Fibroblast of pulmonary artery (primary cell): ENCODE results near the gene NLGN2.

ENCODE experiments used
- DNase-seq: peaks from one replicate; pipeline ENCODE4 v3.0.0-alpha.2; 2010; ENCODE audit warnings: low read depth
- H3K4me3 ChIP-seq: replicated peaks from 2 replicates; pipeline ENCODE4 v1.5.1; 2011; ENCODE audit warnings: low read depth, mild to moderate bottlenecking, control low read depth, low read length, moderate library complexity
- TF ChIP-seq, protein P1 (sequence below): IDR thresholded peaks from 2 replicates; pipeline ENCODE4 v1.5.1; 2011; ENCODE audit warnings: mild to moderate bottlenecking, control low read depth, low read length, inconsistent platforms; ENCODE audit errors: missing control alignments

NLGN2 gene

GRCh38 chr17:7425316-7425715 lies 17.7 kb downstream of the NLGN2 start, which contains the start of gene SPEM2:
Gene SPEM2 (plus strand): TSS chr17:7425616. CDS start chr17:7425689, 73 bp downstream.
- DNase-seq, result no peak
- TF ChIP-seq, protein P1, sequence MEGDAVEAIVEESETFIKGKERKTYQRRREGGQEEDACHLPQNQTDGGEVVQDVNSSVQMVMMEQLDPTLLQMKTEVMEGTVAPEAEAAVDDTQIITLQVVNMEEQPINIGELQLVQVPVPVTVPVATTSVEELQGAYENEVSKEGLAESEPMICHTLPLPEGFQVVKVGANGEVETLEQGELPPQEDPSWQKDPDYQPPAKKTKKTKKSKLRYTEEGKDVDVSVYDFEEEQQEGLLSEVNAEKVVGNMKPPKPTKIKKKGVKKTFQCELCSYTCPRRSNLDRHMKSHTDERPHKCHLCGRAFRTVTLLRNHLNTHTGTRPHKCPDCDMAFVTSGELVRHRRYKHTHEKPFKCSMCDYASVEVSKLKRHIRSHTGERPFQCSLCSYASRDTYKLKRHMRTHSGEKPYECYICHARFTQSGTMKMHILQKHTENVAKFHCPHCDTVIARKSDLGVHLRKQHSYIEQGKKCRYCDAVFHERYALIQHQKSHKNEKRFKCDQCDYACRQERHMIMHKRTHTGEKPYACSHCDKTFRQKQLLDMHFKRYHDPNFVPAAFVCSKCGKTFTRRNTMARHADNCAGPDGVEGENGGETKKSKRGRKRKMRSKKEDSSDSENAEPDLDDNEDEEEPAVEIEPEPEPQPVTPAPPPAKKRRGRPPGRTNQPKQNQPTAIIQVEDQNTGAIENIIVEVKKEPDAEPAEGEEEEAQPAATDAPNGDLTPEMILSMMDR, result no peak
- H3K4me3 ChIP-seq, result no peak within 1 kb of the TSS

DNA sequence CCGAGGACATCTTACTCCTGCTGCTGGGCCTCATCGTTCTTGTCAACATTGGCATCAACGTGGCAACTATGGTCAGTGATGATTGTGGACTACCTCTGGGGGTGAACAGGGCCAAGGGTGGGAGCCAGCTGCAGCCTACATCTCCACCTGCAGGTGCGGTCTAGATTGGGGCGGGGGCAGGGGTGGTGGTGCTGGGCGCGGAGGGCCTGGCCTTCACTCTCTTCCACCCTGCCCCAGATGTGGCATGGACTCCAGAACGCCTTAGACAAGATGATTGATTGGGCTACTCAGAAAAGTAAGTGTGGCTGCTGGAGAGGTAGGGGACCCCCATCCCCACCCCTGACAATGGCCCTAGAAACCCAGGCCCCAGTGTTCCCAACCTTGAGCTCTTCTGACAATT lies 18.1 kb downstream of the NLGN2 start:
- TF ChIP-seq, protein P1, result no peak
- DNase-seq, result no peak

DNA sequence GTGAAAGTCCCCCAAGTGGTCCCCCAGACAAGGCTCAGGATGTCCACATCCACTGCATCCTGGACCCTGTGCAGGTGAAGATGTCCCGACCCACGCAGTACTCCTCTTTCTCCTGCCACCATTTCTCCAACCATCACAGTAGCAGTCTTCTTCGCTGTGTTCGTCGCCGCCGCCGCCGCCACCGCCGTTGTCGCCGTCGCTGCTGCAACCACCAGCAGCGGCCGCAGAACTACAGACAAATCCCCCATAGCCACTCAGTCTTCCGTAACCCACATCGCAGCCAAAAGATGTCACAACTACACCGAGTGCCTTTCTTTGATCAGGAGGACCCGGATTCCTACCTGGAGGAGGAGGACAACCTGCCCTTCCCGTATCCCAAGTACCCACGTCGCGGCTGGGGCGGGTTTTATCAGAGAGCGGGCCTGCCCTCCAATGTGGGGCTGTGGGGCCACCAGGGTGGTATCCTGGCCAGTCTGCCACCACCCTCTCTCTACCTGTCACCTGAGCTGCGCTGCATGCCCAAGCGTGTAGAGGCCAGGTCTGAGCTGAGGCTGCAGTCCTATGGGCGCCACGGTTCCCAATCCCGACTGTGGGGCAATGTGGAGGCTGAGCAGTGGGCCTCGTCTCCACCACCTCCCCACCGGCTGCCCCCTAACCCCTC lies 18.7 kb downstream of the NLGN2 start:
- no peak for DNase-seq
- TF ChIP-seq, protein P1, result no peak
- H3K4me3 ChIP-seq, result no peak overlapping the region

More for the DNA sequence above, 18.1 kb downstream of the NLGN2 start:
- H3K4me3 ChIP-seq, result no peak overlapping the region

DNA sequence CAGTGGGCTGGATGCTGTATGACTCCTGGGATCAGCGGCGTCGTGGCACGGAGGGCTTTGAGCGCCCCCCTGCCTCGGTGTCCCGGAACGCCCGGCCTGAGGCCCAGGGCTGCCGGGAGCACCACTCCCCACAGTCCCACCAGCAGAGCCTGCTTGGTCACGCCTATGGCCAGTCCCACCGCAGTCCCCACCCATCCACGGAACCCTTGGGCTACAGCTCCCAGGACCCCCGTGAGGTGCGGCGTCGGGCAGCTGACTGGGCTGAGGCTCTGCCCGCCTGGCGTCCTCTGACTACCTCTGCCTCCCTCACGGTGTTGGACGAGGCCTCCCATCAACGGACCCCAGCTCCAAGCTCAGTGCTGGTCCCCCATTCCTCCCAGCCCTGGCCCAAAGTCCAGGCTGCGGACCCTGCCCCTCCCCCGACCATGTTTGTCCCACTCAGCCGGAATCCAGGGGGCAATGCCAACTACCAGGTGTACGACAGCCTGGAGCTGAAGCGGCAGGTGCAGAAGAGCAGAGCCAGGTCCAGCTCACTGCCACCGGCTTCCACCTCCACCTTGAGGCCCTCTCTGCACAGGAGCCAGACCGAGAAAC lies 19.3 kb downstream of the NLGN2 start:
- no peak for DNase-seq
- H3K4me3 ChIP-seq, result no peak overlapping the region
- TF ChIP-seq, protein P1, result no peak

- no peak for DNase-seq
- no peak overlapping the region for H3K4me3 ChIP-seq
- TF ChIP-seq, protein P1, result no peak
Observed at GRCh38 chr17:7427549-7427948, 19.9 kb downstream of the NLGN2 start.

GRCh38 chr17:7428557-7428956 lies 20.9 kb downstream of the NLGN2 start, which contains the start of gene SPEM3:
Gene SPEM3 (plus strand): TSS chr17:7428857. CDS start chr17:7428903, 46 bp downstream.
- DNase-seq, result no peak
- no peak within 1 kb of the TSS for H3K4me3 ChIP-seq
- TF ChIP-seq, protein P1, result no peak

DNA sequence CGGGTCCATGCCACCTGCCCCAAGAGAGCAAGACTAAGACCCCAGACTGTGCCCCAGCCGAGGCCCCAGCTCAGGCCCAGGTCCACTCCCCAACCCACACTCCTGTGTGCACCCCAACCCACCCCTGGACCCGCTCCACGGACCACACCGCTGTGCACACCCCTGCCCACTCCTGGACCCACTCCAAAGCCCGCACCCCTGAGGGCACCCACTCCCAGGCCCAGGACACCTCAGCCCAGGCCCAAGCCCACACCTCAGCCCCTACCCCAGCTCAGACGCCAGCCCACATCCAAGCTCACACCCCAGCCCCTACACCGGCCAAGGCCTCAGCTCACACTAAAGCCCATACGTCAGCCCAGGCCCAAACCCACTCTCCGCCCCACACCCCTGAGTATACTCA lies 22.1 kb downstream of the NLGN2 start:
- DNase-seq, result no peak
- no peak overlapping the region for H3K4me3 ChIP-seq
- TF ChIP-seq, protein P1, result no peak
